Measurements from ENCODE around the gene CTIF. TPM values are rescaled to one million over a fixed set of nuclear protein-coding genes. Genes with fewer than 3 reads are reported as not detected.

Gene CTIF
- total RNA-seq, 1 donor from 2014 or later = 137 TPM

DNA sequence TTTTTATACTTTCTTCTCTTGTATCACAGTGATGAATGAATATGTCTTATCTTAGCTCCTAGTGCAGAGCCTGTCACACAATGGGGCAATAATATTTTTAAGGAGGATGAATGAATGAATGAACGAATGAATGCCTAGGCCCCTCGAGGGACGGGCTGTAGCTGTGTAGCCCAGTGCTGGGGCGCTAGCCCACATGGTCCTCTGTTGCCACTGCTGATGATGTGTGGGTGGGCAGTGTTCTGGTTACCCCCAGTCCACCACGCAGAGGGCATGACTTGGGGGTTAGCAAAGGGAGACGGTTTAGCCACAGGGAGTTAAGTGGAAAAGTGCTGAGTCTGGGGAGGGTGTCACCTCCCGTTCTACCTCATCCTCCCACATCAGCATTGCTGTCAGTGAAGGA, 277.7 kb downstream of the CTIF start:
- TF ChIP-seq, protein P1, sequence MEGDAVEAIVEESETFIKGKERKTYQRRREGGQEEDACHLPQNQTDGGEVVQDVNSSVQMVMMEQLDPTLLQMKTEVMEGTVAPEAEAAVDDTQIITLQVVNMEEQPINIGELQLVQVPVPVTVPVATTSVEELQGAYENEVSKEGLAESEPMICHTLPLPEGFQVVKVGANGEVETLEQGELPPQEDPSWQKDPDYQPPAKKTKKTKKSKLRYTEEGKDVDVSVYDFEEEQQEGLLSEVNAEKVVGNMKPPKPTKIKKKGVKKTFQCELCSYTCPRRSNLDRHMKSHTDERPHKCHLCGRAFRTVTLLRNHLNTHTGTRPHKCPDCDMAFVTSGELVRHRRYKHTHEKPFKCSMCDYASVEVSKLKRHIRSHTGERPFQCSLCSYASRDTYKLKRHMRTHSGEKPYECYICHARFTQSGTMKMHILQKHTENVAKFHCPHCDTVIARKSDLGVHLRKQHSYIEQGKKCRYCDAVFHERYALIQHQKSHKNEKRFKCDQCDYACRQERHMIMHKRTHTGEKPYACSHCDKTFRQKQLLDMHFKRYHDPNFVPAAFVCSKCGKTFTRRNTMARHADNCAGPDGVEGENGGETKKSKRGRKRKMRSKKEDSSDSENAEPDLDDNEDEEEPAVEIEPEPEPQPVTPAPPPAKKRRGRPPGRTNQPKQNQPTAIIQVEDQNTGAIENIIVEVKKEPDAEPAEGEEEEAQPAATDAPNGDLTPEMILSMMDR (IDR thresholded peaks at IDR 0.05; ENCODE audit: partially characterized antibody, unreplicated experiment) = no peak
- Mint-ChIP-seq H3K27ac (ENCODE audit: unreplicated experiment) (no peak overlapping the region), H3K27me3 (ENCODE audit: unreplicated experiment) (peaks cover 12% of the 10 kb centered on the region), H3K4me1 (ENCODE audit: low read depth, unreplicated experiment) (peaks cover 14% of the 10 kb centered on the region), H3K4me3 (ENCODE audit: unreplicated experiment) (no peak overlapping the region), H3K9me3 (ENCODE audit: unreplicated experiment) (peaks cover 14% of the 10 kb centered on the region), H3K36me3 (ENCODE audit: unreplicated experiment) (peaks cover 10% of the 10 kb centered on the region)
- peak; percentile 2 for DNase-seq

DNA sequence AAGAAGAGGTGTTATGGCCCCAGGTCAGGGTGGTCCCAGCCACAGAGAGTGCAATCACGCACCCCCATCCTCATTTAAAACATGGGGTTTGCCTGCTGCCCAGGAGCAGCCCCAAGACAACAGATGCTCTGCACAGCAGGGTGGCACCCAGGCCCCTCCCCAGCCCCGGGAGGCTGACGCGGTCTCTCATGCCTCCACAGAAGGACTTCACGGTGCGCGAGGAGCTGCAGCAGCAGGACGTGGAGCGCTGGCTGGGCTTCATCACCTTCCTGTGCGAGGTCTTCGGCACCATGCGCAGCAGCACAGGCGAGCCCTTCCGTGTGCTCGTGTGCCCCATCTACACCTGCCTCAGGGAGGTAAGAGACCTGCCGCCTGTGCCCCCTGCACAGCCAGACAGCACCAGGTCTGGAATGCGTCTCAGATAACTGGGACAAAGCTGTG, 278.2 kb downstream of the CTIF start:
- no peak overlapping the region for H3K27ac Mint-ChIP-seq (ENCODE audit: unreplicated experiment)
- TF ChIP-seq, protein P1 (IDR thresholded peaks at IDR 0.05; ENCODE audit: partially characterized antibody, unreplicated experiment) = no peak
- H3K27me3 Mint-ChIP-seq (ENCODE audit: unreplicated experiment) = peaks cover 12% of the 10 kb centered on the region
- peaks cover 16% of the 10 kb centered on the region for H3K9me3 Mint-ChIP-seq (ENCODE audit: unreplicated experiment)
- H3K36me3 Mint-ChIP-seq (ENCODE audit: unreplicated experiment) = peaks cover 10% of the 10 kb centered on the region
- H3K4me3 Mint-ChIP-seq (ENCODE audit: unreplicated experiment) = no peak overlapping the region
- peak; percentile 9 for DNase-seq
- peaks cover 14% of the 10 kb centered on the region for H3K4me1 Mint-ChIP-seq (ENCODE audit: low read depth, unreplicated experiment)

DNA sequence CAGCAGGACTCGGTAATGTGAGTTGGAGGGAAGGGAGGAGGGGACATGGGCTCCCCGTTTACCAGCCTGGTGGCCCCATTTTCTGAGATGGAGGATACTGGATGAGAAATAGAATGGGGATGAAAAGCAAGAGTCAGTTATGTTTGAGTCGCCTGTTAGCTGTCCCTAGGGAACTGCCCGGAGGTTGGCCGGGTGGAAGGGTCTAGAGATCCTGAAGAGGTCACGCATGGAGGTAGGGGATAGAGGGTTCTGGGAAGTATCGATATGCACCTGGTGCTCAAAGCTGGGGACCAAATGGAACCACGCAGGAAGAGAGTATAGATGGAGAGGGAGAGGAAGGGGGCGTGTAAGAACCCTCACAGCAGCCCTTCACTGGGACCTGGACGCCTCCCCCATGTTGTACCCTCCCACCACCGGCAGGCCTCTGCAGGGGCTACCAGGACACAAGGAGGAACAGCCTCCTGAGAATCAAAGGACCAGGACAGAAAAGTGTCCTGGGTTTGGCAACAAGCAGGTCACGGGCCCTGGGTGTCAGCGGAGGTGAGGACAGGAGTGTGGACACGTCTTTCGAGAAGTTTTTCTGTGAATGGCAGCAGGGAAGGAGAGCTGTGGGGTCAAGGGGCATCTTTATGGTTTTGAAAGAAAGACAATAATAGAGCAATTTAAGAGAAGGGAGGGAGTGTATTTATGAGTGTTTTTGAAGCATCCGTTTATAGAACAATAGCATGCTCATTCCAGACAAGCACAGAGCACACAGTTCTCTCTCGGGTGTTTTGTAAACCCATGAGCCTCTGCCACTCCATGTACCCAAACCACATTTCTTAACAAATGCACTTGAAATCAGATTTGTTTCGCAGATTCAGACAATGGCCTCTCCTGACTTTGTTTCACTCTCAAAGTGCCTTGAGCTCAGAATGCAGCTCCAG, 279.8 kb downstream of the CTIF start:
- Mint-ChIP-seq H3K9me3 (ENCODE audit: unreplicated experiment) (peaks cover 19% of the 10 kb centered on the region), H3K27me3 (ENCODE audit: unreplicated experiment) (peaks cover 12% of the 10 kb centered on the region), H3K4me1 (ENCODE audit: low read depth, unreplicated experiment) (peaks cover 8% of the 10 kb centered on the region), H3K4me3 (ENCODE audit: unreplicated experiment) (no peak overlapping the region), H3K27ac (ENCODE audit: unreplicated experiment) (no peak overlapping the region), H3K36me3 (ENCODE audit: unreplicated experiment) (peaks cover 22% of the 10 kb centered on the region)
- TF ChIP-seq, protein P1 (IDR thresholded peaks at IDR 0.05; ENCODE audit: partially characterized antibody, unreplicated experiment) = no peak
- peak; percentile 11 for DNase-seq

DNA sequence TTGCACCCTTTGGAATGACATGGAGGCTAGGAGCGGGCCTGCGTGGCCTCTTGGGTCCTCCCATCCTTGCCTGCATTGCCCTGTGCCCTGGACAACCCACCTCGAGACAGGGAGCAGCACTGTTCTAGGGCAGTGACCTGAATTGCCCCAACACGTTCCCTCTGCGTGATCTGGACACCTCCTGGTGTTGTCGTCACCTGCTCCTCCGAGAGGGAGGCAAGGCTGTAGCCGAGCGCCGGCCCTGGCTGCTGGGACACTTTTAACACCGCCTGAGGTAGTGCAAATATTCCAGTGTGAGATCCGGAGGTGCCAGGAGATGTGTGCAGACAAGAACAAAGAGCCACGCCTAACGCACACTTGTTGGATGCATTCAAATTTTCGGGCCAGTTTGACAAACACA, 280.4 kb downstream of the CTIF start:
- peaks cover 29% of the 10 kb centered on the region for H3K36me3 Mint-ChIP-seq (ENCODE audit: unreplicated experiment)
- TF ChIP-seq, protein P1 (IDR thresholded peaks at IDR 0.05; ENCODE audit: partially characterized antibody, unreplicated experiment) = no peak
- DNase-seq = peak; percentile 7
- no peak overlapping the region for H3K4me3 Mint-ChIP-seq (ENCODE audit: unreplicated experiment)
- H3K27me3 Mint-ChIP-seq (ENCODE audit: unreplicated experiment) = peaks cover 14% of the 10 kb centered on the region
- H3K27ac Mint-ChIP-seq (ENCODE audit: unreplicated experiment) = no peak overlapping the region
- peaks cover 2% of the 10 kb centered on the region for H3K4me1 Mint-ChIP-seq (ENCODE audit: low read depth, unreplicated experiment)
- H3K9me3 Mint-ChIP-seq (ENCODE audit: unreplicated experiment) = peaks cover 20% of the 10 kb centered on the region
